ENCODE measurements around the gene BTRC.

The BTRC gene

DNA sequence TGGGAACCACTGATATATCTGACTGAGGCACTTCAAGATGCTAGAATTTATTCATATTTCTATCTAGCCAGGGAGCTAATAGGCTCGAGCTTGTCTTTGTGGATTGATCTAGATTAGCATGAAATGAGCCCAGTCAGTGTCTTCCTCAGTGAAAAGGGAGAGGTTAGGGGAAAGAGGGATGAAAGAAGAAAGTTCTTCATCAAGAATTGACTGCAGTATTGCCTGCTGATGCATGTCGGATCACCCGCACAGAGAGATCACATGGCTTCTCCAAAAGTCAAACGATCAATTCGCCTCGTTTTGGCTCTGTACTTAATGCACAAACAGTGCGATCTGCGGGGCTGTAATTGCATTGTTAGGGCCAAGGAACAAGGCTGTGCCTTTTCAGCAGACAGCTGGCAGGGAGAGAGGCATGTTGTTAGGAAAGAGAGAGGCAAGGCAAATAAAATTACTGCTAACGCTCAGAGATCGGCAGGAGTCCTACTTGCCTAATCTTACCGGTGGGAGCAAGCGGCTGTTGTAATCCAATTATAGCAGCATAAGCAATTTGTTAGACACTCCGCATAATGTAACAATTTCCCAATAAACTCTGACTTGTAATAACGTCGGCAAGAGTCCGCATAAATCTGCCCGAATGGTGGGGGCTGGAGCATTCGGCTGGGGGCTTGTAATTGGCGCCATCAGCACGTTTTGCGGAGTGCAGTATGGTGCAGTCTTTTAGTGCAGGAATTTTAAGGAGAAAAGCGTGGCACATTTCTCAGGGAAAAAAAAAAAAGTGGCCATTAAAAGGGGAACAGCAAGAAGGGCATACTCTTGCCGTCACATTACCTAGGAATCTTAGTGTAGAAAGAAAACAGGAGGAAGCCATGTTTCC, 132.0 kb downstream of the BTRC start:
- no peak for DNase-seq

DNA sequence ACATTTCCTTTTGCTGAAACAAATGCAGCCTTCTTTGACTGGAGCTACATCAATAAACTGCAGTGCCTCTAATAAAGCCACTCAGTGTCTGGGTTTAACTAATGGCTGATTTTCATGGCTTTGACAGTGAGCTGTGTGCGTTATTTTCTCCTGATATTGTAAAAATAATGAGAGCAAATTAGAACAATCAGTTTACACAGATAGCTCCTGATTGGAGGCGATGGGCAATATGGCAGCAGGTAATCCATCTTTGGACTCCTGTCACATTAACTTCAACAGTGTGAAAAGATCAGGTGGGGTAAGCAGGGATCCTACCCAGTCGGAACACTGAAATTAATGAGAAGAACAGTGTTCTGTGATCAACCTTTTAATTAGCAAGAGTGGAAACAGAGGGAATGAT, 133.4 kb downstream of the BTRC start:
- no peak for DNase-seq

DNA sequence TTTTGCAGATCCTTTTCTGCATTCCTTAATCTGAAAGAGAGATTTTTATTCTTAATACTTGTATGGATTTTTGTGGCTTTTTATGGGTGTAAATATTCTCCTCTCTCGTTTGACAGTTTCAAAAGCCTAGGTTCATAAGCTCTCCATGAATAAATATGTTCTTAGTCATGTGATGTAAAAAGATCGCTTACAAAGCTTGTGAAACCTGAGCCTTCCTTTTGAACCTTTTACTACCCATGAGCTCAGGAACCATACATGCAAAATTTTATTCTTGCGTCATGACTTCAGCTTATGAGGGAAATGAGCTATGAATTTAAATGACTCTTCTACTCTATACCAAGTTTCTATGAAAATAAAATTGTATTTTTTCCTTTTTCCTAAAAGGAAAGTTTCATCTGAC, 135.4 kb downstream of the BTRC start:
- DNase-seq, result no peak

DNA sequence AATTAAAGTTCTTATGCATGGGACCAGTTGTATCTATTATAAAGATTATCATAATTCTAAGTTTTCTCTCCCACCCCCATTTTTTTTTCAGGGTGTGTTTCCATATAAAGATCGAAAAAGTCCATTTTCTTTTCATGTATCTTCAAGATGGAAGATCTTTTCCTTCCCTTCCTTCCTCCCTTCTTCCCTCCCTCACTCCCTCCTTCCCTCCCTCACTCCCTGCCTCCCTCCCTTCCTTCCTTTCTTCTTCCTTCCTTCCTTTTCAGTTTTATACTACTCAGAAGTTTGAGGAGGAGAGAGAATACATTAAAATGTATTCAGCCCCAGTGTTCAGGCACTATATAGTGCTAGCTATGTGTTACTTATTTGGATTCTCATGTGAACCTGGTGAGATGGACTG, 136.1 kb downstream of the BTRC start:
- no peak for DNase-seq

DNA sequence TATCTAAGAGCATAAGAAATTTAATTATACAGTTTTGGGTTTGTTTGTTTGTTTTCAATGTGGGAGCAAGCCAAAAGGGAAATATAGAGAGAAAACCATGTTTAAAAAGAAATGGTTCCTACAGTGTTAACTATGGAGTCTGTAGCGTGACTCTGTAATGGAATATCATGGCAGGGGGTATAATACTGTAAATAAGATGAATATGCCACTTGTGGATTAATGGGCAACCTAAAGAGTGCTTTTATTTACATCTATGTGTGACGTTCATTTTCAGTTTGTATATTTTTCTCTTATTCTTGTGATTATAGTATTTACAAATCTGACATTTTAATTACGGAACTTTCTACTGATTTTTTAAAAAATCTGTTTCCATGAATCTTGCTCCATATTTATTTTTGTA, 138.2 kb downstream of the BTRC start:
- DNase-seq, result no peak

GRCh38 chr10:101492814-101493213, 138.8 kb downstream of the BTRC start:
- DNase-seq, result no peak

DNA sequence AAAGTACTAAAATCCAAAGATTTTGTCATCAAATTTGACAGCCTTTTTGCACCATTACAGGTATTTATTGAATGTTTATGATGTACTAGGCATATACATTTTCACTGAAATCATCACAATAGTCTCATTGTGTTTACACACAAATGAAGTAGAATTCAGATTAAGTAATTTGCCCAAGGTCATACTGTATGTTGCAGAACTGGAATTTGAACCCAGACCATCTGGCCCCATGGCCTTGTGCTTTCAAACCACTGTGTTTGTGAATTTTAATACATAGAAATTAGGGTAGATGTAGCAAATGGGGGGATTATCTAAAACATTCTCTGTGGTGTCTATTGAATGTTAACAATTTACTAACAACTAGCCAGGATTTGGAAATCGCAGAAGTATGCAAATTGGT, 139.3 kb downstream of the BTRC start:
- no peak for DNase-seq

GRCh38 chr10:101493782-101494281, 139.9 kb downstream of the BTRC start:
- DNase-seq, result no peak

DNA sequence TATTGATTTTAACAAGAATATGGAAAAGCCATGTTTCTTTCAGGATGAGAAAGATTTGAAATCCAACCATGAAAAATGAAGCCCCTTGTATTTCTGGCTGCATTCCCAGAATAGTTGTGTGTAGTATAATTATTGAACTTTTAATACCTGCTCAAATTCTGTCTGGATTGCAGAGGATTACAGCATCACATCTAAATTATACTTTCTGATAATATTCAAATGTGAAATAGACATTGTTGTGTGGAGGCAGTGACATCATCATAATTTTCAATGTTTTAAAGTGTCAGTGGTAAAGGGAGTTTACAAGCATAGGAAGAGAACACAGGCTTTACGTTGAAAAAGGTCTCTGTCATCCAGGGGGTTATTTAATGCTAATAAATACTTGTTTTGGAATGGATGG, 140.7 kb downstream of the BTRC start:
- DNase-seq, result no peak

DNA sequence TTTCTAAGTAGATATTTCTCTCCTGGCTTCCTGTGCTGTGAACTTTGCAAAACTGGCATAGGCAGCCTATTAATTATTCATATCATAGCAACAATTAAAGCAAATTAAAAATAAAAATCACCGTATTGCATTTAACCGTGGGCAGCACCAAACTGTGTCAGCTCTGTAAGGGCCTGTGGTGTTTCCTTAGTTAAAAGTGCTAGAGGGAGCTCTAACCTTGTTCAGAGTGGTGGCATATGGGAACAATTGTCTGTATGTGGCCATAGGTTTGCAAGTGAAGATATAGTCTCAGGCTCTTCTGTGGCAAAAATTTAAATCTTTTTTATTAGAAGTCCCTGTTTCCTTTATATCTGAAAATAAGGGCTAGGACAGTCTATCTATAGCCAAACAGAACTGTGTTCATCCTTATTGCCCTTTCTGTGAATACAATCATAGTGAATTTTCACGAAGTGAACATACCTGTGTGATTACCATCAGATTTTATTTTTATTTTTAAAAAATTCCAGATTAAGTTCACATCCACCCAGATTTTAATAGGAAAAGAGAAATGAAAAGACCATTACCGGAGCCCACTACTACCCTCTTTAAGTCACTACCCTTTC, 141.5 kb downstream of the BTRC start:
- peak; percentile 86 for DNase-seq

- DNase-seq, result no peak
Measured at GRCh38 chr10:101504438-101504837, 150.5 kb downstream of the BTRC start.

- DNase-seq, result no peak
Measured at GRCh38 chr10:101506829-101507661, 153.1 kb downstream of the BTRC start.

- DNase-seq, result no peak
Measured at GRCh38 chr10:101507828-101508227, 153.9 kb downstream of the BTRC start.

DNA sequence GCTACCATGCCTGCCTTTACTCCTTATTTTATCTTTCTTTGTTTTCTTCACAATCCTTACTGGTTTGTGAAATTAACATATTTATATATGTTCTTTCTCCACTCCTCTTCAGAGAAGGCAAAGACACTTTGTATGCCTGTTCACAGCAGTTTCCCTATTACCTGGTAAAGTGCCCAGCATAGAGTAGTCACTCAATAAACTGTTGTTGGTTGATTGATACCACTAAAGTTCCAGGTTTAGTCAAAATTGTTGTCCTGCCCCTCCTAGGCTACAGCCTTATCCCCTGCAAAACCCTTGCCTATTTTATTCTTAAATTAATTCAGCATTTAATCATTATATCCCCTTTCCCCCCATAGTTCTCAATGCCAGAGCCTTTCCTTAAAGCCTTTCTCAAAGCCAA, 158.0 kb downstream of the BTRC start:
- no peak for DNase-seq

GRCh38 chr10:101512738-101513137, 158.8 kb downstream of the BTRC start:
- no peak for DNase-seq

GRCh38 chr10:101513733-101514132, 159.8 kb downstream of the BTRC start:
- no peak for DNase-seq

DNA sequence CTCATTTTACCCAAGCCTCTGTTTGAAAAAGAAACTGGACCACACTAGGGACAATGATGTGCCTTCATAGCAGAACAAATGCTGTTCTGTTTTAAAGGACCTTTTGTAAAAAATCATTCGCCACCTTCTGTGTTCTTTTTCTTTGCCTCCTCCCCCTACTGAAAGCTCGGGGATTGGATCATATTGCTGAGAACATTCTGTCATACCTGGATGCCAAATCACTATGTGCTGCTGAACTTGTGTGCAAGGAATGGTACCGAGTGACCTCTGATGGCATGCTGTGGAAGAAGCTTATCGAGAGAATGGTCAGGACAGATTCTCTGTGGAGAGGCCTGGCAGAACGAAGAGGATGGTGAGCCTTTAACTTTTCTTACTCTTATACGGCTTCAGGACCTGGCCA, 171.9 kb downstream of the BTRC start:
- DNase-seq, result no peak

DNA sequence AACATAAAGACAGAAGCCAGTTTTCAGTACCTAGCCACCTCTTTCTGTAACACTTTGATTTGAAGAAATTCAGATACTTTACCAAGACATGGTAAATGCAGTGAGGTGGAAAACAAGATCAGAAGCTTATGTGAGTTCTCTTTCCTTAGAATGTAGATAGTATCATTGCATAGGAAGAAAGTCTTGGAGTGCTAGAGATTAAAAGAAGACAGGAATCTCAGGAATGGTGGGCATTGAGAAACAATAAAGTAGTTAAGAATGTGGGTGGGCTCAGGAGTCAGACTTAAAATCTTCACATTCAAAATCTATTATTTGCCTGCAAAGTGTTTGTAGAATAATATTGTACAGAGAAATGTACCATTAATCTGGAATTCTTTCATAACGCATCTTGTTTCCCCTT, 175.2 kb downstream of the BTRC start:
- DNase-seq, result no peak

DNA sequence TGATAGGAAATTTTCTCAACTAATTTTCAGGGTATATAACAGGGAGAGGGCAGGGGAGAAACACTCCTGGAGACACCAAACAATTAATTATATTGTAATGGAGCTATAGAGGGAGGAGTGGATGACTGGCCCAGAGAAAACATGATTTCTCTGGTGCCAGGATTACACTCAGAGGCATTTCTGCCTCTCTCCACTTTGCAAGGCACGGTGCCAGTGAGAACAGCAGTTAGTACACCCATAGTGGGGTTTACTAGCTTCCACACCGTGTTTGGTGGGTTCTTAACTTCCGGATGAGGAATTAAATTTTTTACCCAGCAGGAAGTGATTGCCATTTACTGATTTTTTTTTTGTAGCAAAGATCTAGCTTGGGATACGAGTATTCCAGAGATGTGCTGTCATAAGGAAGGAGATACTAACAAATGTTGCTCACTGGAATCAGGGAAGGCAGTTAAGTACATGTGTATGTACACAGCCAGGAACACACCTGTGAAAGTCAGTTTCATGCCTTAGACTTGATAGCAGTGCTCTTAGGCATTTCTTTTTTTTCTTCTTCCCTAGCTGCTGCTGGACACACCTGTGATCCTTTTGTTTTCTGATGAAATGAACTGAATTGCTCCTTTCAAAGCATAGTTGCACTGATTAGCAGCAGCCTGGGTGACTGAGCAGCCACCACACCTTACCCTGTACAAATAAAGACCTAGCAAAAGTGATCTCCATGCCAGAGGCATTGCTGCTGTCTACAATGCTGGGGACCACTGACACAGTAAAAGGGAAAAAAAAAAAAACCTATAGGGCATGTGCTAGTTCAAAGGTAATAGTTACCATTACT, 176.0 kb downstream of the BTRC start:
- DNase-seq, result peak; percentile 10

DNA sequence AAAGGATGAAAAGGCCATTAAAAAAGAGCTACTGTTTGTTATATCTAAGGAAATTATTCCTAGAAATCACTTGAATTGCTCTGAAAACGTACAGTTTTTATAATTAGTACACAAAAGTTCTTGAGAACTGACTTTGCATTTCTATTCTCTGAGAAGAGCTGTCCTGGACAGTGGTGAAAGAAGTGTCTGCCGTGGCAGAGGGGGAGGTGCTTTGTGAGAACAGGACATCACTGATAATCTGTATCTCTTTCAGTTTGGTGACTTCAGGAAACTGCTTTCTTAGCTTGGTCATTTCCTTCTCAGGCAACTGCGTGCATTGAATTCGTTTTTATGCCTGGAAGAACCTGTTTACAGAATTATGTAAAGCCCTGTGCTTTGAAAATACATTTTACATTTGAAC, 182.0 kb downstream of the BTRC start:
- DNase-seq, result peak; percentile 92

DNA sequence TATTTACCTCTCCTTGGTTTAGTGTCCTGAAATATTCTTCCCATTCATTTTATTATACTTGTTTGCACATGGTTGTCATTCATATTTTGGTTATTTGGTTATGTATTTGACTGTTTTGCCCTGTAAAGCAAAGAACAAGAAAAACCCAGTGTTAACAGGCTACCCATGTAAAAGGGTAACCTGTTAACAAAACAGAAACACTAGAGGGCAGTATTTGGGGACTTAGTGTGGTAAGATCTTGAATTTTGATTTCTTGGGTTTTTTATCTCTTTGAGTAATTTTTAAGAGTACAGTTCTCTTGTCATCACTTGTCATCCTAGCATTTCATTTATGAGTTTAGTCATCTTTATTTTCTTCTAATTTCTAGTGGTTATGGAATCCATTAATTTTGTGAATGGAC, 182.8 kb downstream of the BTRC start:
- peak; percentile 84 for DNase-seq

DNA sequence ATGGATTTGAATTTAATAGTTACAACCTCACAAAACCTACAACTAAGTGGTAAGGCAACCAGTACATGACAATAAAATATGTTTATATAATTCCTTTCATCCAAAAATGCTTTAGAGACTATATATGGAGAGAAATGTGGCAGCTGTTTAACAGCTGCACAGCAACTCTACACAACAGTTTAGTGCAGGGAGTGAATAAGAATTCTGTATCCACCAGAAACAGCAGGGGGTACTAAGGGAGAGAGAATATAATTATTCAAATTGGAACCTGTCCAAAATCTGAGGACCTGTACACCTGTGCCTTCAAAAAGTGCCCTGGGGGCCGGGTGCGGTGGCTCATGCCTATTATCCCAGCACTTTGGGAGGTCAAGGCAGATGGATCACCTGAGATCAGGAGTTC, 184.5 kb downstream of the BTRC start:
- DNase-seq, result no peak

DNA sequence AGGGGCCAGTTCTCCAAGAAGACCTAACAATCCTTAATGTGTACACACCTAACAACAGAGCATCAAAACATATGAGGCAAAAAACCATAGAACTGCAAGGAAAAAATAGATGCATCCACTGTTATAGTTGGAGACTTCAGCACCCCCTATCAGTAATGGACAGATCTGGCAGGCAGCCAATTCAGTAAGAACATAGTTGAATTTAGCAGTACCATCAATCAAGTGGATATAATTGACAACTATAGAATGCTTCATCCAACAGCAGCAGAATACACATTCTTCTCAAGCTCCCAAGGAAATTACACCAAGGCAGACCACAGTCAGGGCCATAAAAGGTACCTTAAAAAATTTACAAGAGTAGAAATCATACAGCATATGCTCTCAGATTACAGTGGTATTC, 191.9 kb downstream of the BTRC start:
- peak; percentile 87 for DNase-seq
